HG03097 (cell line): ENCODE data around the gene ZFP69B.
"Not testable (repeated sequence)": the region's sequence is repeated elsewhere in the genome, so short reads cannot be mapped to it uniquely, and the experiment has no call there.

Experiments
- ATAC-seq: cut with Tn5 transposase; IDR thresholded peaks from one replicate; pipeline ENCODE4 v1.9.1; 2021; ENCODE audit not compliant: unreplicated experiment, low FRiP score

ZFP69B gene

DNA sequence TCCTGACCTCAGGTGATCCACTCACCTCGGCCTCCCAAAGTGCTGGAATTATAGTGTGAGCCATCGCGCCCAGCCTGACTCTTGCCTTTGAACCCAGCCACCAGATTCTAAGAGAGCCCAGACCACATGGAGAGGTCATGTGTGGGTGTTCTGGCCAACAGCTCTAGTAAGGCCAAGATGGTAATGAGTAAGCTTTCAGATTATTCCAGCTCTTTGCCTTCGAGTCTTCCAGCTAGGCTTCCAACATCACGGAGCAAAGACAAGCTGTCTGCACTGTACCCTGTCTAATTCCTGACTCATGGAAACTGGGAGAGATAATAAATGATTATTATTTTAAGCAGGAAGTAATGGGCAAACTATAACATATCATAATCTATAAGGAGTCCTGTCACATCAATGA is 14.8 kb upstream of the ZFP69B start:
- no peak for ATAC-seq

DNA sequence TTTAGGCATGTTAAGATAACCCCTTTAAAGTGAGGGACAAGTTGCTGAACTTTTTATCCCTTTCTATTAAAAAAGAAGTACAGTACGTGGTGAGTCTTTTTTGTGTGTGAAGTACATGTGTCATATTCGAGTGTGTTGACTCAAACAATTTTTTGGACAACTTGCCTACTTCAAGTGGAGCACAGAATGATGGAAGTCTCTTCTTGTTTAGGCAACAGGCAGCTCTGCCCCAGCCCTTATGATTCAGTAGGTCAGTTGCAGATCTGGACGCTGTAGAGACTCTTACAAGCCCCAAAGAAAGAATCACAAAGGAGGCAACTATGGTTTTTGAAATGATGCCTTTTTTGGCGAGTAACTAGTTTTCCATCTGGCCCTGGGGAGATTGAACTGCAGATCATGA is 14.4 kb upstream of the ZFP69B start:
- no peak for ATAC-seq

DNA sequence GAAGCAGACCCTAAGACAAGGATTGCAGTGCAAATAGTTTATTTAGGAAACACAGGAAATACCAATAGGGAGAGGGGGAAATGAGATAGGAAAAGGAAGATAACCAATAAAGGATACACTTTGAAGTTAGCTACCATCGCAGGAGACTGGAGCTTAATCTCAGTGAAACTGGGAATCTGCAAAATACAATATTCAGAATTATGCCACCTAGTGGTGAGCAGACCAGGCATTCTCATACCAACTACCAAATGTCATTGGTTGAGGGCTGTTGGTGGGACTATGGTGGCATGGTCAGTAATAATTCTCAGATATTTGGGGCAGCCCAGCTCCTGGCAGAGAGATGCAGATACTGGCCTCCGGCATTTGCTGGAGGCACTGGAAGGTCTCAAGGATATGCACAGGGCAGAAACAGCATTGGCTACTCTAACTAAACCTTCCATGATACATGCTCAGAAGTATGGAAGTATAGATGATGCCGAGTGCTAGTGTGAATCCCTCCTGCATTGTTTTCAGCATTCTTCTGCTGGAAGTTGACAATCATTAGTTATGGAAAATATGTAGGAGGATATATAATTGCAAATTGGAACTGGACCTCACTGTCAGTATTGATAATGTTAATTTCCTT is 11.8 kb upstream of the ZFP69B start:
- no peak for ATAC-seq

DNA sequence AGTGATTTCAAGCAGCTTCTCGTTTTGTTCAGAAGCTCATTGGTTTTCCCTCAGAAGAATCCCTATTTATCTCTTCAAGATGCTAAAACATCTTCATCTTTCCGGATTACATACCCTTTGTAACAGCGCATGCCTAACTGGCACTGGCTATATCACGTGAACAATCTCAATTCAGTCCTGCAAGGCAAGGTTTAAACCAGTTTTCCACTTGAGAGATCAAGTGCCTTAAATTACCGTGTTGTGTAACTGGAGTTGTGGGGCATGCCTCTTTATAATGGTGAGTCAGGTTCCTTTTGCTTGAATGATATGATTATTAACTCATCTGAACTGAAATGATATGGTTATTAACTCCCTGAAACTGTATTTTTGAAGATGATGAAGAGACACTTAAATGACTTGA is 11.0 kb upstream of the ZFP69B start:
- ATAC-seq, result no peak

DNA sequence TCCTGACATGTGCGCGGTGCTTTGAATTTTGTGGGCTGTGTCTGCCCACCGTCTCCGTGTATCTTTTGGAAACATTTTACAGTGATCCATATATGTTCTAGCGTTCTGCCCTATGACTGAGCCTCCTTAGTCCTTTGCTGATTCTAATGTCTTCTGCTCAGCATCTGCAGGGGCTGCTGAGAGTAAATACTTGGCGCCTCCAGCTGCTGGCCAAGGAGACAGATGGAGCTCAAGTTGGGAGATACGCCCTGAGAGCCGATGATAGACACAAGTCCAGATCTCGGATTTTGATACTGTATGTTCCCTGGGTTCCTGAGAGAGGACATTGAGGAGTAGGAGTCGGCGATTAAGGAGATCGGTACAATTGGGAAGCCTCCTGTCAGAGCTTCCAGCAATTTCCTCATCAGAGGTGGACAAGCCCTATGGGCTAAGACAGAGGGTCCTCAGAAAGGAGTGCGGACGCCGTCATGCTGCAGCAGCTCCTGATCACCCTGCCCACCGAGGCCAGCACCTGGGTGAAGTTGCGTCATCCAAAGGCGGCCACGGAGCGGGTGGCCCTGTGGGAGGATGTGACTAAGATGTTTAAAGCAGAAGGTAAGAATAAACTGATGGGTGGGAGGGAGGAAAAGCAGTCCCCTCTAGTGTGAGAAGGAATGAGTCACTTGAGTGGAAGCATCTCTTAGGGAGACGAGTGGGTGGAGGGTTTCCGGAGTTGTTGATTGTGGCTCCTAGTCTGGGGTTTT is 390 bp downstream of the ZFP69B start:
- peak; percentile 8 for ATAC-seq

DNA sequence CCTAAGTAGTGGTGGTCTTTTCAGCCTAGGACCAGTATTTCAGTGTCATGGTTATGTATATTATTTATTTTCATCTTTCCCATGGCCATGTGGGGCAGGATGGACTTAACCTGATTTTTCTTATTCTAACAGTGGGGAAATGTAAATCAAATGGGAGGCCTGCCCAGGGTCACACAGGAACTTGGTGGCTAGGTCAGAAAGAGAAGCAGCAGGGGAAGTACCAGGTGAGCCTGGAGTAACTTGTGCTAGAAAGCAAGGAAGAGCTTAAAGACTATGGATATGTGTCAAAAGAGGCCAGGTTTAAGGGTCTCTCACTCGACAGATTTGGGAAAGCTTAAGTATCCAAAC is 936 bp downstream of the ZFP69B start:
- ATAC-seq, result no peak

DNA sequence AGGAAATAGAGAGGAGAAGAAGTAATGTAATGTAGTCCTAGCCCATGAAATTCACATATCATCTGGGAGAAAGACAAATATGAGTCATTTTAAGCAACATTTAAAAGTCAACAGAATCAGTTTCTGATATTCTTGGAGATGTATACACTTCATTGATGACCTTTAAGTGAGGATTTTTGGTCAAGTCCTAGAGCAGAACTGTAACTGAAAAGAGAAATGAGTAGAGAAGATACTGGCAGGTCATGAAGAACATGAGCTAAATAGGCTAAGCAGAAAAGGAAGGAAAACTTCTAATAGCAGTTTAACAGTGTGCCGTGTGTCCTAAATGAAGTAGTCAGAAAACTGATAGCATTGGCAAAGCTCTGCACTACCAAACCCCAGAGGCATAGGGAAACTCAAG is 4.6 kb downstream of the ZFP69B start:
- no peak for ATAC-seq

DNA sequence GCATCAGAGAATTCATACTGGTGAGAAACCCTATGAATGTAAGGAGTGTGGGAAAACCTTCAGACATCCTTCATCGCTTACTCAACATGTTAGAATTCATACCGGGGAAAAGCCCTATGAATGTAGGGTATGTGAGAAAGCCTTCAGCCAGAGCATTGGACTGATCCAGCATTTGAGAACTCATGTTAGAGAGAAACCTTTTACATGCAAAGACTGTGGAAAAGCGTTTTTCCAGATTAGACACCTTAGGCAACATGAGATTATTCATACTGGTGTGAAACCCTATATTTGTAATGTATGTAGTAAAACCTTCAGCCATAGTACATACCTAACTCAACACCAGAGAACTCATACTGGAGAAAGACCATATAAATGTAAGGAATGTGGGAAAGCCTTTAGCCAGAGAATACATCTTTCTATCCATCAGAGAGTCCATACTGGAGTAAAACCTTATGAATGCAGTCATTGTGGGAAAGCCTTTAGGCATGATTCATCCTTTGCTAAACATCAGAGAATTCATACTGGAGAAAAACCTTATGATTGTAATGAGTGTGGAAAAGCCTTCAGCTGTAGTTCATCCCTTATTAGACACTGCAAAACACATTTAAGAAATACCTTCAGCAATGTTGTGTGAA is 12.8 kb downstream of the ZFP69B start:
- ATAC-seq, result no peak

DNA sequence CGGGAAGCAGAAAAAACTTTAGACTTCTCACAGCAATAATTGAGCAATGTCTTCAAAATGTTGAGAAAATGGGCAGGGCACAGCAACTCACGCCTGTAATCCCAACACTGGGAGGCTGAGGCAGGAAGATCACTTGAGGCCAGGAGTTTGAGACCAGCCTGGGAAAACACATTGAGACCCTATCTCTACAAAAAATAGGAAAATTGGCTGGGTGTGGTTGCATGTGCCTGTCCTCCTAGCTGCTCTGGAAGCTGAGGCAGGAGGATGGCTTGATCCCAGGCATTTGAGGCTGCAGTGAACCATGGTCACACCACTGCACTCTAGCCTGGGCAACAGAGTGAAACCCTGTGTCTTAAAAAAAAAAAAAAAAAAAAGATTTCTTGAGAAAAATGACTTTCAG is 19.1 kb downstream of the ZFP69B start:
- no peak for ATAC-seq

DNA sequence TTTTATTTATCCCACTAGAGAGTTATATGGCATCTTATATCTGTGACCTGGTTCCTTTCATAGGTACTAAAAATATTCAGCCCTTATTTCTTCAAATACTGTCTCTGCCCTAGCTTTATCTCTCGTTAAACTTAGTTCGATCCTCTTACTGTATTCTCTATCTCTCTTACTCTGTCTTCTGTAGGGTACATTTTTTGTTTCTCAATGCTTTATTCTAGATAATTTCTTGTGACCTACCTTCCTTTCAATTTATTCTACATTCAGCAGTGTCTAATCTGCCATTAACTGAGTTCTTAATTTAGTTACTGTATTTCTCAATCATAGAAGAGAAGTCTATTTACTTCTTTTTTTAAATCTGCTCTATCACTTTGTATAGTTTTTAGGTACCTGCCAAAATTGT is 25.0 kb downstream of the ZFP69B start:
- ATAC-seq, result no peak

DNA sequence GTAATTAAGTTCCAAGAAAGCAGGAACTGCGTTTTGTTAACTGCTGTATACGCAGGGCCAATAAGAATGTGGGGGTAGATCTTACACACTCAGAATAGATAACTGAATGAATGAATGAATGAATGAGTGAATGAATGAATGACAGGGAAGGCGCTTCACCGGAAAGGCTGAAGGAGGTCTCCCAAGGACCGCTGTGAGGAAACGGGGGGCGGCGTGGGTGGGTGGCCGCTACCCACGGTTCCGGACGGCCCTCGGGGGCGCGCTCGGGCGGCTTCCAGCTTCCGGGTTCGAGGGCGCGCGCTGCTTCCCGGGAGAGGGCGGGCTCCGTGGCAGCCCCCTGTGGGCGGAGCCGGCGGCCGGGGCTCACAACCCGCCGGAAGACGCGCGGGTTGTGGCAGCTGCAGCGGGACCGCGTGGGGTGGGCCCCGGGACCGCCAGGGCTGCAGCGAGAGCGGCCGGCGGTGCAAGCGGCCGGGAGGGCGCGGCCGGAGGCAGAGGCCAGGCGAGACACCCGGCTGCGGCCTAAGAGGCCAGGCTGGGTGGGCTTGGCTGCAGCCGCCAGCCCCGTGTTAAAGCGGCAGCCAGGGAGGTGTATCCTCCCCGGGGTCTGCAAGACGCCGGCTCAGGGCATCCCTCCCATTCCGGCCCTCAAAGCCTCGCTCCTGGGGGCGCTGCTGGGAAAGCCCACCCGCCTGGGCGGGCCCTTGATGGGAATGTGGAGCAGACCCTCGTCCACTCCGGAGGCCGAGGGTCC is 26.8 kb downstream of the ZFP69B start, which contains the start of gene ZFP69:
TSS of gene ZFP69 (plus strand) at position 367 of the 754 bp plus-strand sequence. CDS start 2,072 bp downstream, outside the sequence.
- peak; percentile 59 for ATAC-seq

DNA sequence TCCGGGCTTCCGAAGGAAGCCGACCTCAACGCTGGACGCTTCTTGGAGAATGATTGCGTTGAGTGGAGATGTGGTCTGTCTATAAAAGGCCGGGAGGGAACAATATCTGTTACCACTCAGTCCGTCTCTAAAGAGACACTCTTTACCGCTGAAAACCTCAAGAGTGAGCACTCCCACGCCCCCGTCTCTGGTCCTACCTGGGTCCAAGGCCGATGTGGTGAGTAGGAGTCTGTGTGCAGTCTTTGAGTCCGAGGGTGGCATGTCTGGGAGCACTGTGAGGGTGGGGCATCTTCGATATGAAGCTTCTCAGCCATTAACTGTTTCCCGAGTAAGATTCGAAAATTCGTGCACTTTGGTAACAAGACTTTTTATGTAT is 27.4 kb downstream of the ZFP69B start:
- no peak for ATAC-seq

DNA sequence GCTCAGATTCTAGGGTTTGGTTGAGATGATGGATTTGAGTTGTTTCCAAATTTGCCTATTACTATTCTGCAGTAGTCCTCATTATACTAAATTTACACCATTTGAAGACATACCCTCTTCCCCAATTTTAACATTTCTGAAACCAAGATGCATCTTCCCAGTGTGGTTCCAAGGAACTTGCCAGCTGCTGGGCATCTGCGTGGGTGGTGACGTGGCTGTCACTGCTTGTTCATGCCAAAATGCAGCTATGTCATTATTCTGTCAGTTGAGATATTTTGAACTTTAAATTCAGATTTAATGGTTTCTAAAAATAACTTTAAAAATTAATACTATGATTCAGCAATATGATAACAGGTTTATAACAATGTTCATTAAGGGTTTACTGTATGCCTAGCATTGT is 28.0 kb downstream of the ZFP69B start:
- no peak for ATAC-seq

DNA sequence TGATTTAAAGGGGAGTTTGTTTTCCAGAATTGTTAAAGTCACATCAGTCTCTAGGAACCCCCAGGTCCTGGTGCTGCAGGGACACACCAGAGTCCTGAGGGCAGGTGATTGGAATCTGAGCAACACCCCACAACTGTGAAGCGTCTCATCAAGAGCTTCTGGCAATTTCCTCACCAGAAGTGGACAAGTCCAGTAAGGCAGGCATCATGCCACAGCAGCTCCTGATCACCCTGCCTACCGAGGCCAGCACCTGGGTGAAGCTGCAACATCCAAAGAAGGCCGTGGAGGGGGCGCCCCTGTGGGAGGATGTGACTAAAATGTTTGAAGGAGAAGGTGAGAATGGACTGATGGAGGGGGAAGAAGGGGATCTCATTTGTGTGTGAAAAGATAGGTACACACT is 28.9 kb downstream of the ZFP69B start:
- no peak for ATAC-seq

DNA sequence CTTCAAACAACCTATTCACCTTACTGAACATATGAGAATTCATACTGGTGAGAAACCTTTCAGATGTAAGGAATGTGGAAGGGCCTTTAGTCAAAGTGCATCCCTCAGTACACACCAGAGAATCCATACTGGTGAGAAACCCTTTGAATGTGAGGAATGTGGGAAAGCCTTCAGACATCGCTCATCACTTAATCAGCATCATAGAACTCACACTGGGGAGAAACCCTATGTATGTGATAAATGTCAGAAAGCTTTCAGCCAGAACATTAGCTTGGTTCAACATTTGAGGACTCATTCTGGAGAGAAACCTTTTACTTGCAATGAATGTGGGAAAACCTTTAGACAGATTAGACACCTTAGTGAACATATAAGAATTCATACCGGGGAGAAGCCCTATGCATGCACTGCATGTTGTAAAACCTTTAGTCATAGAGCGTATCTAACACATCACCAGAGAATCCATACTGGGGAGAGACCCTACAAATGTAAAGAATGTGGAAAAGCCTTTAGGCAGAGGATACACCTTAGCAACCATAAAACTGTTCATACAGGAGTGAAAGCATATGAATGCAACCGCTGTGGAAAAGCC is 45.1 kb downstream of the ZFP69B start:
- ATAC-seq, result no peak

DNA sequence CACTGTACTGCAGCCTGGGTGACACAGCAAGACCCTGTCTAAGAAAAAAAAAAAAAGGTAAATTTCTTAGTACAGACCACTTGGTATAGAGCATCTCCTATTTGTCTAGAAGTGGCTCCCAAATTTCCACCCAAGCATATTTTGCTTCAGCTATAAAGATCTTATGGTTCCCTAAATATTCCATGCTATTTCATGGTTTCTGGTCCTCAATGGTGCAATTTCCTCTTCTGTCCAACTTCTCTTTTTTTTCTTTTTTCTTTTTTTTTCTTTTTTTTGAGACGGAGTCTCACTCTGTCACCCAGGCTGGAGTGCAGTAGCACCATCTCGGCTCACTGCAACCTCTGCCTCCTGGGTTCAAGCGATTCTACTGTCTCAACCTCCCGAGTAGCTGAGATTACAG is 52.4 kb downstream of the ZFP69B start:
- not testable (repeated sequence) for ATAC-seq

DNA sequence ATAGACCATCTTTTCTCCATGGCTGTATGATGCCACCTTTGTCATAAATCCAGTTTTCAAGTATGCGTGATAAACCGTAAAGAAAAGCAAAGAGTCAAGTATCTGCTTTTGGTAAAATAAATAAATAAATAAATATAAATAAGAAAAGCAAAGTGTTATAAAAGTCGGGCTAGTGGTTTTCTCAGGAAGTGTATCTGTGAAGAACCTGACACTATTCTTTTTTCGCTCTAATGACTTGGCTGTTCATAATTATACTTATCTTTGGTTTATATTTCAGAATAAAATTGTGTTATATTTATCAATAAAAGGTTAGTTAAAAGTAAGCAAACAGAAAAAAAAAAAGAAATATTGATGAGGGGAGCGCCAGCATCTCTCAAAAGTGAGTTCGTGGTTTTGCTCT is 57.7 kb downstream of the ZFP69B start:
- ATAC-seq, result no peak

DNA sequence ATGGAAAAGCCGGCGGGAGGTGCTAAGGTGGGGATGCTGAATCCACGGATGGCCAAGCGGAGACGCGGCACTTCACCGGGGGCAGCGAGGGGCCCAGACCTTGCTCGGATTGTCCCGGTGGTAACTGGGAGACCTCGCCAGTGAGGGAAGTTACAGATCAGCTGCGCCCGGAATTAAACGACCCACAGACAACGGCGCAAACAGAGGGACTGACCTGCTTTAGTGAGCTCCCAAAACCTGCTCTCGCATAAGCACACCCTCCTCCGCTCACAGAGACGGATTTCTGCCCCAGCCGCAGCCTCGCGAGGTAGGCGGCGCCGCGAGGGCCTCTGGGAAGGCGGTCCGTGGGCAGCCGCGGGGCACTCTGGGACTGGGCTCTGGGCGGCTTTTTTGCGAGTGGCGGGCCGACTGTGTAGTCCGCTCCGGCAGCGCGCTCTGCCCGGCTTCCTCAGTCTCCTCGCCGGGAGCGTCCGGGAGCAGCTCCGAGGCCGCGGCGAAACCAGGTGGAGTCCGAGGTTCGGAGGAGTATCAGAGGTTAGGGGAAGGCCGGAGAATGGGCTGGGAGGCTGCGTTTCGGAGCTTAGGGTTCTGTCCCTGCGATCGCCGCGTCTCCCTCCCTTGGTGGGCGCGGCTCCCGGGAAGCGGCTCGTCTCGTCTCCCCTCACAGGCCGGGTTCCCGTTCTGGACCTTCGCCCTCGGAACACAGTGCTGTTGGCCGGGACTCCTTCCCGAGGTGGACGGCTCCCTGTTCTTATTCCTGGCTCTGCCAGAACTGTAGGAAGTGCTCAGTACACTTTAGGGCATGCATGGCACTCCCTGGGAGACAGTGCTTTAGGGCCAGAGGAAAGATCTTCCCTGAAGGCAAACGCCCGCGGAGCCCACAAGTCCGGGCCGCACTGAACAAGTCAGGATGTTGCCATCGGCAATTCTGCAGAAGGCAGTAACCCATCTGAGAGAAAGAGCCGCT is 58.4 kb downstream of the ZFP69B start, which contains the start of gene EXO5:
TSS of gene EXO5 (plus strand) at position 393 of the 967 bp plus-strand sequence. CDS start 5,778 bp downstream, outside the sequence.
- ATAC-seq, result peak; percentile 65
